HCT116 (cell line): Measurements from ENCODE around the gene TRMO. TPM values are rescaled to one million over a fixed set of nuclear protein-coding genes. Genes with fewer than 3 reads are reported as not detected.

Experiments used
- ATAC-seq: fragments of 200-7000 bp; cut with Tn5 transposase; 2 replicates; pipeline ENCODE4 v1.9.1; 2020; ENCODE audit warnings: mild to moderate bottlenecking, moderate library complexity
- BruUV-seq: library from RNA; stranded (reverse); fragments of 400-500 nt; replicated peaks from 2 replicates; lab custom pipeline; 2021; lab: Mats Ljungman, UMichigan
- CTCF ChIA-PET: fragments of 300-600 bp; sonication (Branson Sonifier 250); formaldehyde crosslinking; loops from one replicate; lab custom pipeline; 2021; ENCODE audit warnings: antibody characterized with exemption; lab: Charles Lee
- POLR2A ChIA-PET: fragments of 300-600, 350-600 bp; sonication (Branson Sonifier 250); formaldehyde crosslinking; loops from one replicate; lab custom pipeline; 2021; ENCODE audit warnings: antibody characterized with exemption; lab: Charles Lee
- RAD21 ChIA-PET, 2 experiments: fragments of 300-600 bp; sonication (Branson Sonifier 250); formaldehyde crosslinking; loops; one replicate each; lab custom pipeline; 2023; ENCODE audit warnings: low total read pairs in 2 of 2; ENCODE audit not compliant: uncharacterized antibody in 2 of 2, unreplicated experiment in 2 of 2, low non-redundant PET in 1 of 2; lab: Charles Lee
- DNase-seq: peaks from one replicate; pipeline ENCODE4 v3.0.0-alpha.2; 2010; ENCODE audit warnings: low read depth, low spot score
- H2AFZ ChIP-seq: fragments of 200-600 bp; shearing (Covaris generic), sonication (generic); 2 replicates; pipeline ENCODE4 v1.6.1; 2017; ENCODE audit warnings: low read depth, mixed run types, mixed read lengths, antibody characterized with exemption, low read length; ENCODE audit not compliant: poor library complexity, severe bottlenecking
- H3K27ac ChIP-seq: 2 replicates; pipeline ENCODE4 v1.5.1; 2012; ENCODE audit warnings: low read depth, low read length
- H3K27me3 ChIP-seq: fragments of 200-600 bp; sonication (generic); 2 replicates; pipeline ENCODE4 v1.6.1; 2016; ENCODE audit warnings: mixed run types, low read length, mixed read lengths; ENCODE audit not compliant: insufficient read depth
- H3K36me3 ChIP-seq, 2 experiments: fragments of 200-500 bp in 1 of 2; fragments of 200-600 bp in 1 of 2; sonication (Bioruptor generic) in 1 of 2; sonication (generic) in 1 of 2; 2 replicates each; pipeline versions ENCODE4 v1.5.1 to v1.6.1; 2014 to 2016; ENCODE audit warnings: low read length in 2 of 2, inconsistent platforms in 1 of 2, mixed read lengths in 1 of 2, mixed run types in 1 of 2; ENCODE audit not compliant: insufficient read depth in 2 of 2, control insufficient read depth in 1 of 2
- H3K4me1 ChIP-seq, 2 experiments: fragments of 200-600 bp in 1 of 2; sonication (generic) in 1 of 2; 2 replicates each; pipeline versions ENCODE4 v1.5.1 to v1.6.1; 2012 to 2017; ENCODE audit warnings: low read length in 2 of 2, inconsistent platforms in 1 of 2, mild to moderate bottlenecking in 1 of 2, mixed read lengths in 1 of 2, mixed run types in 1 of 2, moderate library complexity in 1 of 2; ENCODE audit not compliant: insufficient read depth in 2 of 2, control insufficient read depth in 1 of 2
- H3K4me2 ChIP-seq: fragments of 200-600 bp; sonication (generic); 2 replicates; pipeline ENCODE4 v1.6.1; 2017; ENCODE audit warnings: mixed run types, low read length, mixed read lengths
- H3K4me3 ChIP-seq, 2 experiments: fragments of 200-600 bp in 1 of 2; sonication (generic) in 1 of 2; replicated peaks in 1 of 2; 2 replicates each; pipeline ENCODE4 v1.5.1; 2011 to 2016; ENCODE audit warnings: low read length in 2 of 2, control low read depth in 1 of 2, low read depth in 1 of 2, mild to moderate bottlenecking in 1 of 2, mixed read lengths in 1 of 2, mixed run types in 1 of 2
- H3K79me2 ChIP-seq: fragments of 200-600 bp; sonication (generic); 2 replicates; pipeline ENCODE4 v1.6.1; 2017; ENCODE audit warnings: mild to moderate bottlenecking, mixed run types, low read length, moderate library complexity, mixed read lengths; ENCODE audit not compliant: insufficient read depth
- H3K9ac ChIP-seq: fragments of 200-600 bp; sonication (generic); 2 replicates; pipeline ENCODE4 v1.6.1; 2016; ENCODE audit warnings: low read length, mixed read lengths
- H3K9me2 ChIP-seq: fragments of 200-600 bp; sonication (generic), shearing (Covaris generic); 2 replicates; pipeline ENCODE4 v1.6.1; 2017; ENCODE audit warnings: mixed run types, mild to moderate bottlenecking, moderate library complexity; ENCODE audit not compliant: insufficient read depth
- H3K9me3 ChIP-seq, 2 experiments: fragments of 200-500 bp in 1 of 2; fragments of 200-600 bp in 1 of 2; sonication (Bioruptor generic) in 1 of 2; sonication (generic) in 1 of 2; 2 replicates each; pipeline ENCODE4 v1.6.1; 2014 to 2017; ENCODE audit warnings: low read length in 2 of 2, mixed read lengths in 2 of 2, inconsistent platforms in 1 of 2, low read depth in 1 of 2, mild to moderate bottlenecking in 1 of 2, mixed run types in 1 of 2, moderate library complexity in 1 of 2; ENCODE audit not compliant: control insufficient read depth in 1 of 2, insufficient read depth in 1 of 2
- H4K20me1 ChIP-seq: fragments of 200-600 bp; sonication (generic), shearing (Covaris generic); 2 replicates; pipeline ENCODE4 v1.6.1; 2017; ENCODE audit warnings: mixed run types, mild to moderate bottlenecking, moderate library complexity; ENCODE audit not compliant: insufficient read depth
- CEBPB ChIP-seq: IDR thresholded peaks from 2 replicates; pipeline ENCODE4 v1.6.1; 2012; ENCODE audit warnings: low read depth
- CTCF ChIP-seq, 3 experiments: fragments of 200-600 bp in 1 of 3; sonication (generic) in 1 of 3; IDR thresholded peaks in 2 of 3; conservative IDR thresholded peaks in 1 of 3; 2 replicates each; pipeline ENCODE4 v1.5.1; 2012 to 2017; ENCODE audit warnings: low read depth in 2 of 3, low read length in 2 of 3, antibody characterized with exemption in 1 of 3, borderline replicate concordance in 1 of 3, control low read depth in 1 of 3, mild to moderate bottlenecking in 1 of 3, mixed read lengths in 1 of 3, mixed run types in 1 of 3, moderate library complexity in 1 of 3; ENCODE audit not compliant: insufficient read depth in 1 of 3
- EGR1 ChIP-seq: IDR thresholded peaks from 2 replicates; pipeline ENCODE4 v1.6.1; 2012; ENCODE audit warnings: low read depth
- EZH2phosphoT487 ChIP-seq: fragments of 200-600 bp; IDR thresholded peaks from 2 replicates; pipeline ENCODE4 v1.6.1; 2018; ENCODE audit warnings: antibody characterized with exemption, borderline replicate concordance
- JUND ChIP-seq: IDR thresholded peaks from 2 replicates; pipeline ENCODE4 v1.6.1; 2012
- MAX ChIP-seq: IDR thresholded peaks from 2 replicates; pipeline ENCODE4 v1.6.1; 2012
- POLR2A ChIP-seq: IDR thresholded peaks from 2 replicates; pipeline ENCODE4 v1.7.0; 2011; ENCODE audit warnings: borderline replicate concordance; ENCODE audit not compliant: insufficient read depth, insufficient read length; ENCODE audit errors: extremely low read depth
- POLR2AphosphoS5 ChIP-seq: IDR thresholded peaks from 2 replicates; pipeline ENCODE4 v1.6.1; 2011; ENCODE audit warnings: mild to moderate bottlenecking, low read depth, low read length, moderate library complexity
- SIN3A ChIP-seq: IDR thresholded peaks from 2 replicates; pipeline ENCODE4 v1.6.1; 2012; ENCODE audit warnings: low read depth
- SP1 ChIP-seq: IDR thresholded peaks from 2 replicates; pipeline ENCODE4 v1.6.1; 2012; ENCODE audit warnings: low read depth
- YY1 ChIP-seq: IDR thresholded peaks from 2 replicates; pipeline ENCODE4 v1.6.1; 2011; ENCODE audit warnings: low read length, low read depth, moderate library complexity, mild to moderate bottlenecking; ENCODE audit not compliant: insufficient replicate concordance; ENCODE audit errors: extremely low read depth
- ZFX ChIP-seq: fragments of 450-650 bp; IDR thresholded peaks from 2 replicates; pipeline ENCODE4 v1.6.1; 2017
- ZNF274 ChIP-seq: fragments of 200-500 bp; sonication (Bioruptor generic); IDR thresholded peaks from 2 replicates; pipeline ENCODE4 v1.6.1; 2014; ENCODE audit warnings: mild to moderate bottlenecking, low read depth, low read length, inconsistent platforms
- intact Hi-C: fragments of 100-400 bp; cut with micrococcal nuclease; formaldehyde crosslinking; loops from 2 replicates; pipeline ENCODE4 v1.10.0; 2022
- total RNA-seq: library from RNA; stranded (reverse); gene quantifications from one replicate; pipeline ENCODE4 v1.2.1, GENCODE V29; 2021; ENCODE audit not compliant: unreplicated experiment
- TF ChIP-seq, protein P1 (sequence below): IDR thresholded peaks from 2 replicates; pipeline ENCODE4 v1.6.1; 2012
- TF ChIP-seq, protein P2 (sequence below): IDR thresholded peaks from 2 replicates; pipeline ENCODE4 v1.6.1; 2011; ENCODE audit warnings: mild to moderate bottlenecking, low read length, moderate library complexity; ENCODE audit not compliant: insufficient replicate concordance; ENCODE audit errors: extremely low read depth

Gene TRMO
- total RNA-seq, 1 experiment from 2014 or later, result 10.2 TPM

DNA sequence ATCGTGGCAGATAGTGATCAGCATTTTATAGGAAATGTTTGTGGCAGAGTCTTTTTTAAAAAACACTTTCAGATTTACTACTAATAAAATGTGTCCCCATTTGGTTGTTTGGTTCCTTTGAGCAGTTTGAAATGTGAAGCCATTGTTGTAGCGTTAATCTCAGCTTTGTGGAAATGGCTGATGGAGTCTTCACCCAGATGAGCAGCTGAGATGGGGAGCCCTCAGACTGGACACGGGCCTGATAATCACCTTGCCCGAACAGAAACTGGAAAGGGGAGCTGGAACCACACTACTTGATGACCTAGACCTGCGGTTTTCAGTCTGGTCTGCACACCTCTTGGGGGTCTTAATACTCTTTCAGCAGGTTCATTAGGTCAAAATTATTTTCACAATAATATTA is 40.3 kb upstream of the TRMO start:
- no peak for DNase-seq
- Histone ChIP-seq H3K4me1 (no peaks in the 10 kb centered on the region), H3K4me2 (no peak overlapping the region), H4K20me1 (no peaks in the 10 kb centered on the region), H3K36me3 (no peaks in the 10 kb centered on the region)
- ChIA-PET CTCF (interaction anchor here (1.4 kb wide), 1 partner anchor 8 kb away, joined by 4 read pairs; no protein-coding TSS in a partner anchor), RAD21 (no interaction called here)
- intact Hi-C loops, result no loop called here
- TF ChIP-seq EGR1 (no peak), ZNF274 (no peak), MAX (no peak), YY1 (no peak), SP1 (no peak), EZH2phosphoT487 (no peak), CEBPB (no peak), ZFX (no peak), SIN3A (no peak), CTCF (IDR thresholded peaks at IDR 0.05 in 2 of 3, conservative IDR thresholded peaks at IDR 0.05 in 1 of 3; ENCODE audit: borderline replicate concordance in 1 of 3, insufficient read depth in 1 of 3, low read depth in 2 of 3, low read length in 2 of 3) (no peak), POLR2AphosphoS5 (no peak), JUND (no peak), POLR2A (no peak)
- TF ChIP-seq, protein P1, sequence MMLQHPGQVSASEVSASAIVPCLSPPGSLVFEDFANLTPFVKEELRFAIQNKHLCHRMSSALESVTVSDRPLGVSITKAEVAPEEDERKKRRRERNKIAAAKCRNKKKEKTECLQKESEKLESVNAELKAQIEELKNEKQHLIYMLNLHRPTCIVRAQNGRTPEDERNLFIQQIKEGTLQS, result no peak
- TF ChIP-seq, protein P2, sequence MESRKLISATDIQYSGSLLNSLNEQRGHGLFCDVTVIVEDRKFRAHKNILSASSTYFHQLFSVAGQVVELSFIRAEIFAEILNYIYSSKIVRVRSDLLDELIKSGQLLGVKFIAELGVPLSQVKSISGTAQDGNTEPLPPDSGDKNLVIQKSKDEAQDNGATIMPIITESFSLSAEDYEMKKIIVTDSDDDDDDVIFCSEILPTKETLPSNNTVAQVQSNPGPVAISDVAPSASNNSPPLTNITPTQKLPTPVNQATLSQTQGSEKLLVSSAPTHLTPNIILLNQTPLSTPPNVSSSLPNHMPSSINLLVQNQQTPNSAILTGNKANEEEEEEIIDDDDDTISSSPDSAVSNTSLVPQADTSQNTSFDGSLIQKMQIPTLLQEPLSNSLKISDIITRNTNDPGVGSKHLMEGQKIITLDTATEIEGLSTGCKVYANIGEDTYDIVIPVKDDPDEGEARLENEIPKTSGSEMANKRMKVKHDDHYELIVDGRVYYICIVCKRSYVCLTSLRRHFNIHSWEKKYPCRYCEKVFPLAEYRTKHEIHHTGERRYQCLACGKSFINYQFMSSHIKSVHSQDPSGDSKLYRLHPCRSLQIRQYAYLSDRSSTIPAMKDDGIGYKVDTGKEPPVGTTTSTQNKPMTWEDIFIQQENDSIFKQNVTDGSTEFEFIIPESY, result no peak
- TF ChIP-seq, all 23 proteins: peak for 0
- ATAC-seq, result no peak
- Histone ChIP-seq H3K27me3 (no peaks in the 10 kb centered on the region), H3K9me2 (no peaks in the 10 kb centered on the region), H3K9ac (no peak overlapping the region), H3K79me2 (no peaks in the 10 kb centered on the region), H3K9me3 (no peaks in the 10 kb centered on the region), H3K27ac (no peak overlapping the region), H2AFZ (no peak overlapping the region), H3K4me3 (no peak overlapping the region)
- BruUV-seq, result no TSS peak
- POLR2A ChIA-PET, result no interaction called here
